HepG2 (cell line): ENCODE measurements around the gene FDPS. TPM values are rescaled to one million over a fixed set of nuclear protein-coding genes. Genes with fewer than 3 reads are reported as not detected.
A peak's percentile ranks its signal among the peaks of the same experiment; 100 is the strongest.

Source experiments
- ARNTL ChIP-seq: sonication (generic); formaldehyde crosslinking; IDR thresholded peaks from 2 replicates; pipeline ENCODE4 v1.4.0; 2020; ENCODE audit warnings: mild to moderate bottlenecking, missing genetic modification reagents
- ATF1 ChIP-seq: IDR thresholded peaks from 2 replicates; pipeline ENCODE4 v1.6.1; 2016; ENCODE audit warnings: mild to moderate bottlenecking, control low read depth
- ATF4 ChIP-seq, 2 experiments: fragments of 450-650 bp in 1 of 2; sonication (generic) in 1 of 2; formaldehyde crosslinking; IDR thresholded peaks; 2 replicates each; pipeline versions ENCODE4 v1.5.0 to v1.8.0; 2020 to 2022; ENCODE audit warnings: mild to moderate bottlenecking in 1 of 2, missing genetic modification reagents in 1 of 2
- DPF2 ChIP-seq: sonication (generic); formaldehyde crosslinking; IDR thresholded peaks from 2 replicates; pipeline ENCODE4 v1.4.0; 2020; ENCODE audit warnings: mild to moderate bottlenecking, low read depth, missing genetic modification reagents, borderline replicate concordance
- GMEB2 ChIP-seq: IDR thresholded peaks from 2 replicates; pipeline ENCODE4 v1.6.1; 2016; ENCODE audit warnings: missing biosample characterization, missing genetic modification reagents, low read depth
- KLF9 ChIP-seq: IDR thresholded peaks from 2 replicates; pipeline ENCODE4 v1.6.1; 2016; ENCODE audit warnings: low read depth
- MED1 ChIP-seq: sonication (generic); formaldehyde crosslinking; IDR thresholded peaks from 2 replicates; pipeline ENCODE4 v1.4.0; 2020; ENCODE audit warnings: missing genetic modification reagents
- MED8 ChIP-seq: sonication (generic); formaldehyde crosslinking; IDR thresholded peaks from 2 replicates; pipeline ENCODE4 v1.8.1; 2023; ENCODE audit warnings: mild to moderate bottlenecking, missing genetic modification reagents; ENCODE audit not compliant: insufficient replicate concordance
- MEIS2 ChIP-seq: sonication (generic); formaldehyde crosslinking; IDR thresholded peaks from 2 replicates; pipeline ENCODE4 v1.9.0; 2021; ENCODE audit warnings: mild to moderate bottlenecking, missing genetic modification reagents
- NFATC3 ChIP-seq: sonication (generic); formaldehyde crosslinking; IDR thresholded peaks from 2 replicates; pipeline ENCODE4 v1.5.1; 2020; ENCODE audit warnings: mild to moderate bottlenecking, missing genetic modification reagents
- PAF1 ChIP-seq: IDR thresholded peaks from 2 replicates; pipeline ENCODE4 v1.6.1; 2016; ENCODE audit warnings: missing genetic modification reagents, missing compliant biosample characterization
- RAD21 ChIP-seq: fragments of 450-650 bp; formaldehyde crosslinking; IDR thresholded peaks from 2 replicates; pipeline ENCODE4 v1.5.0; 2020; ENCODE audit warnings: mild to moderate bottlenecking
- RERE ChIP-seq: IDR thresholded peaks from 2 replicates; pipeline ENCODE4 v1.6.1; 2016; ENCODE audit warnings: low read depth, missing genetic modification reagents, missing compliant biosample characterization
- ZBTB26 ChIP-seq: IDR thresholded peaks from 2 replicates; pipeline ENCODE4 v1.6.1; 2016; ENCODE audit warnings: missing compliant biosample characterization, missing genetic modification reagents, borderline replicate concordance
- ZNF121 ChIP-seq: sonication (generic); formaldehyde crosslinking; IDR thresholded peaks from 2 replicates; pipeline ENCODE4 v1.5.0; 2020; ENCODE audit warnings: mild to moderate bottlenecking, missing genetic modification reagents
- ZNF710 ChIP-seq: sonication (generic); formaldehyde crosslinking; IDR thresholded peaks from 2 replicates; pipeline ENCODE4 v1.5.0; 2020; ENCODE audit warnings: mild to moderate bottlenecking, missing genetic modification reagents, borderline replicate concordance
- ZNF746 ChIP-seq: sonication (generic); formaldehyde crosslinking; IDR thresholded peaks from 2 replicates; pipeline ENCODE4 v1.8.0; 2022; ENCODE audit warnings: mild to moderate bottlenecking, missing genetic modification reagents
- polyA plus RNA-seq, 8 experiments: library from polyadenylated mRNA; depleted of rRNA in 3 of 8; stranded (reverse) in 7 of 8; unstranded in 1 of 8; fragments of >200 nt; fragmentation: Illumina TruSeq in 4 of 8; extraction: Trizol in 4 of 8; gene quantifications; 2 replicates each; pipeline versions ENCODE4 v1.2.1 to v1.2.3, GENCODE V29; 2011 to 2016; ENCODE audit warnings: low read depth in 4 of 8, missing spikeins in 1 of 8, mixed read lengths in 1 of 8; ENCODE audit not compliant: insufficient read depth in 1 of 8
- total RNA-seq, 5 experiments: library from RNA; depleted of rRNA; stranded (reverse); fragments of >200 nt; fragmentation: Illumina TruSeq; extraction: Trizol; gene quantifications; 2 replicates each; pipeline ENCODE4 v1.2.3, GENCODE V29; 2016; ENCODE audit warnings: low read depth in 1 of 5

FDPS gene
- total and polyA plus RNA-seq, 2 of the 13 experiments (the other 11 are each of a cell fraction or from before 2014, with no cell fraction given): 264 to 519 TPM

GRCh38 chr1:155277070-155277901, 31.4 kb upstream of the FDPS start, which contains the start of gene HCN3 (continued):
- TF ChIP-seq MEIS2 (CRISPR knock-in tag) (peak; percentile 54), MED1 (peak; percentile 71), MED8 (CRISPR knock-in tag) (peak; percentile 37), GMEB2 (CRISPR knock-in tag) (no peak), ZNF121 (CRISPR knock-in tag) (no peak), ZNF746 (CRISPR knock-in tag) (peak; percentile 20; the same call in 1 of the 2 replicates), ZBTB26 (no peak), NFATC3 (CRISPR knock-in tag) (no peak), KLF9 (CRISPR knock-in tag) (peak; percentile 91), ATF4 (CRISPR knock-in tag; IDR thresholded peaks at IDR 0.05) (no peak), RAD21 (CRISPR knock-in tag) (peak; percentile 91), DPF2 (CRISPR knock-in tag) (no peak), RERE (CRISPR knock-in tag) (no peak), ZNF710 (CRISPR knock-in tag) (no peak), ARNTL (0 out of 2 replicates have a peak, but pooled peaks have one; percentile 36), PAF1 (CRISPR knock-in tag) (no peak), ATF1 (CRISPR knock-in tag) (no peak)
